ENCODE results near the gene CD28. TPM values are rescaled to one million over a fixed set of nuclear protein-coding genes. Genes with fewer than 3 reads are reported as not detected.

The CD28 gene
- total RNA-seq, 1 donor from 2014 or later: 4.0 TPM

- intact Hi-C loops (cut with DNase I): no loop called here
- H3K36me3 ChIP-seq: no peaks in the 10 kb centered on the region
These were observed 34.6 kb upstream of the CD28 start for GRCh38 chr2:203671876-203672275.

GRCh38 chr2:203672856-203673255 is 33.6 kb upstream of the CD28 start:
- no peak for TF ChIP-seq CTCF (IDR thresholded peaks at IDR 0.05)
- H3K4me1 ChIP-seq: peaks cover 0 to 3% of the 10 kb centered on the region in 2 donors
- no peak for DNase-seq (ENCODE audit: low spot score in 2 of 2)
- no peaks in the 10 kb centered on the region for H3K27me3 ChIP-seq
- no peaks in the 10 kb centered on the region for H3K36me3 ChIP-seq
- intact Hi-C loops (cut with DNase I): no loop called here
- no peak overlapping the region for H3K4me3 ChIP-seq
- H3K9me3 ChIP-seq: no peaks in the 10 kb centered on the region
- no peak overlapping the region for H3K27ac ChIP-seq

More at GRCh38 chr2:203671876-203672275, 34.6 kb upstream of the CD28 start:
- Histone ChIP-seq H3K9me3 (no peaks in the 10 kb centered on the region), H3K27ac (no peak overlapping the region), H3K27me3 (no peaks in the 10 kb centered on the region), H3K4me3 (no peak overlapping the region), H3K4me1 (peaks cover 0 to 3% of the 10 kb centered on the region in 2 donors)
- no peak for DNase-seq (ENCODE audit: low spot score in 2 of 2)
- no peak for TF ChIP-seq CTCF (IDR thresholded peaks at IDR 0.05)

- no peak for TF ChIP-seq CTCF (IDR thresholded peaks at IDR 0.05)
- Histone ChIP-seq H3K9me3 (no peaks in the 10 kb centered on the region), H3K4me3 (no peak overlapping the region), H3K27ac (peak overlapping the region in 1 of 2 donors; percentile 12), H3K4me1 (peaks cover 0 to 3% of the 10 kb centered on the region in 2 donors), H3K27me3 (no peaks in the 10 kb centered on the region), H3K36me3 (no peaks in the 10 kb centered on the region)
- no peak for DNase-seq (ENCODE audit: low spot score in 2 of 2)
- intact Hi-C loops (cut with DNase I): no loop called here
These were observed 32.5 kb upstream of the CD28 start for GRCh38 chr2:203673933-203674332.

- intact Hi-C loops (cut with DNase I): no loop called here
- Histone ChIP-seq H3K4me3 (no peak overlapping the region), H3K9me3 (no peaks in the 10 kb centered on the region), H3K4me1 (peaks cover 0 to 3% of the 10 kb centered on the region in 2 donors), H3K36me3 (no peaks in the 10 kb centered on the region), H3K27me3 (no peaks in the 10 kb centered on the region), H3K27ac (no peak overlapping the region)
- no peak for DNase-seq (ENCODE audit: low spot score in 2 of 2)
- no peak for TF ChIP-seq CTCF (IDR thresholded peaks at IDR 0.05)
These were observed 31.4 kb upstream of the CD28 start for GRCh38 chr2:203675086-203675485.

- intact Hi-C loops (cut with DNase I): no loop called here
- no peak for TF ChIP-seq CTCF (IDR thresholded peaks at IDR 0.05)
- H3K9me3 ChIP-seq: no peaks in the 10 kb centered on the region
- H3K4me1 ChIP-seq: peaks cover 14 to 29% of the 10 kb centered on the region in 2 donors
- no peak overlapping the region for H3K27ac ChIP-seq
- H3K4me3 ChIP-seq: no peak overlapping the region
- no peaks in the 10 kb centered on the region for H3K36me3 ChIP-seq
- DNase-seq (ENCODE audit: low spot score in 2 of 2): no peak
- no peaks in the 10 kb centered on the region for H3K27me3 ChIP-seq
These were observed 27.5 kb upstream of the CD28 start for GRCh38 chr2:203678971-203679370.

- intact Hi-C loops (cut with DNase I): no loop called here
- H3K4me1 ChIP-seq: peaks cover 14 to 30% of the 10 kb centered on the region in 2 donors
- no peak overlapping the region for H3K4me3 ChIP-seq
- H3K27ac ChIP-seq: no peak overlapping the region
- H3K9me3 ChIP-seq: no peaks in the 10 kb centered on the region
- DNase-seq (ENCODE audit: low spot score in 2 of 2): no peak
- H3K27me3 ChIP-seq: no peaks in the 10 kb centered on the region
- H3K36me3 ChIP-seq: no peaks in the 10 kb centered on the region
- no peak for TF ChIP-seq CTCF (IDR thresholded peaks at IDR 0.05)
These were observed 27.0 kb upstream of the CD28 start for GRCh38 chr2:203679401-203679800.

Measured in ascending aorta (tissue), 2 donors.